Measurements from ENCODE around the gene RPL7A. TPM values are rescaled to one million over a fixed set of nuclear protein-coding genes. Genes with fewer than 3 reads are reported as not detected.
"Not testable (repeated sequence)": the region's sequence is repeated elsewhere in the genome, so short reads cannot be mapped to it uniquely, and the experiment has no call there.

Gene RPL7A
- total RNA-seq, 6 experiments from 2014 or later, result 529 to 851 (median 616) TPM

- DNase-seq, result peak in 1 of 3 donors; percentile 31
- no peak for TF ChIP-seq POLR2A (IDR thresholded peaks at IDR 0.05)
- TF ChIP-seq, protein P1, sequence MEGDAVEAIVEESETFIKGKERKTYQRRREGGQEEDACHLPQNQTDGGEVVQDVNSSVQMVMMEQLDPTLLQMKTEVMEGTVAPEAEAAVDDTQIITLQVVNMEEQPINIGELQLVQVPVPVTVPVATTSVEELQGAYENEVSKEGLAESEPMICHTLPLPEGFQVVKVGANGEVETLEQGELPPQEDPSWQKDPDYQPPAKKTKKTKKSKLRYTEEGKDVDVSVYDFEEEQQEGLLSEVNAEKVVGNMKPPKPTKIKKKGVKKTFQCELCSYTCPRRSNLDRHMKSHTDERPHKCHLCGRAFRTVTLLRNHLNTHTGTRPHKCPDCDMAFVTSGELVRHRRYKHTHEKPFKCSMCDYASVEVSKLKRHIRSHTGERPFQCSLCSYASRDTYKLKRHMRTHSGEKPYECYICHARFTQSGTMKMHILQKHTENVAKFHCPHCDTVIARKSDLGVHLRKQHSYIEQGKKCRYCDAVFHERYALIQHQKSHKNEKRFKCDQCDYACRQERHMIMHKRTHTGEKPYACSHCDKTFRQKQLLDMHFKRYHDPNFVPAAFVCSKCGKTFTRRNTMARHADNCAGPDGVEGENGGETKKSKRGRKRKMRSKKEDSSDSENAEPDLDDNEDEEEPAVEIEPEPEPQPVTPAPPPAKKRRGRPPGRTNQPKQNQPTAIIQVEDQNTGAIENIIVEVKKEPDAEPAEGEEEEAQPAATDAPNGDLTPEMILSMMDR (IDR thresholded peaks at IDR 0.05), result no peak
- Histone ChIP-seq H3K27ac (no peak overlapping the region), H3K4me3 (no peak overlapping the region), H3K27me3 (no peaks in the 10 kb centered on the region), H3K4me1 (no peaks in the 10 kb centered on the region), H3K9me3 (no peaks in the 10 kb centered on the region), H3K36me3 (no peaks in the 10 kb centered on the region)
- intact Hi-C loops (cut with DNase I), result loop anchor here in 1 of 2 donors (5.0 kb wide), 1 partner anchor 836 kb away; no protein-coding TSS in a partner anchor
- no peak for ATAC-seq
- WGBS (ENCODE audit: insufficient coverage, low coverage, low lambda C conversion rate, missing lambda C conversion rate), result 77% methylated on average over 12 of the region's 13 CpGs
Observed at GRCh38 chr9:133321411-133321935, 26.5 kb upstream of the RPL7A start.

- intact Hi-C loops (cut with DNase I), result loop anchor here in 1 of 2 donors (5.0 kb wide), 1 partner anchor 835 kb away; no protein-coding TSS in a partner anchor
- Histone ChIP-seq H3K9me3 (no peaks in the 10 kb centered on the region), H3K4me3 (no peak overlapping the region), H3K36me3 (no peaks in the 10 kb centered on the region), H3K4me1 (no peaks in the 10 kb centered on the region), H3K27me3 (no peaks in the 10 kb centered on the region), H3K27ac (no peak overlapping the region)
- 70% methylated on average over 6 of the region's 14 CpGs for WGBS (ENCODE audit: insufficient coverage, low coverage, low lambda C conversion rate, missing lambda C conversion rate)
- ATAC-seq (no peak), DNase-seq (no peak)
- TF ChIP-seq, protein P1 (IDR thresholded peaks at IDR 0.05), result no peak
- TF ChIP-seq POLR2A (IDR thresholded peaks at IDR 0.05), result no peak
Observed at GRCh38 chr9:133322701-133323100, 25.3 kb upstream of the RPL7A start.

DNA sequence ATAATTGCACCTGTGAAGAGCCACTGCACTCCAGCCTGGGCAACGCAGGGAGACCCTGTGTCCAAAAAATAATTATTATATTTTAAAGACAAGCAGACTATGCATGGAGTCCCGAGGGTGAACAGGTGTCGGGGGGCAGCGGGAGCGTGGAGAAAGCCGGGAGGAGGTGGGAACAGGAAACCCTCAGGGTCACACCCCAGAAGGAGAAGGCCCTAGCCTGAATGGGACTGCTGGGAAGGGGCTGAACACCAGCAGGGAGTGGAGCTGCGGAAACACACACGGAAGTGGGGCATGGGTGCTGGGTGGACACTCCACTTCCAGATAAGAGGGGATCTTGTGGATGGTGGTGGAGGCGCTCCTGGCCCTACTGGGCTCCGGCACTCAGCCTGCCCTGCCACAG, 24.8 kb upstream of the RPL7A start:
- Histone ChIP-seq H3K9me3 (no peaks in the 10 kb centered on the region), H3K36me3 (no peaks in the 10 kb centered on the region), H3K4me1 (no peaks in the 10 kb centered on the region), H3K27ac (no peak overlapping the region), H3K27me3 (no peaks in the 10 kb centered on the region), H3K4me3 (no peak overlapping the region)
- 87% methylated on average over 4 of the region's 10 CpGs for WGBS (ENCODE audit: insufficient coverage, low coverage, low lambda C conversion rate, missing lambda C conversion rate)
- ATAC-seq (no peak), DNase-seq (peak in 1 of 3 donors; percentile 8)
- TF ChIP-seq POLR2A (IDR thresholded peaks at IDR 0.05), result no peak
- TF ChIP-seq, protein P1 (IDR thresholded peaks at IDR 0.05), result no peak
- intact Hi-C loops (cut with DNase I), result loop anchor here in 1 of 2 donors (5.0 kb wide), 1 partner anchor 834 kb away; no protein-coding TSS in a partner anchor

DNA sequence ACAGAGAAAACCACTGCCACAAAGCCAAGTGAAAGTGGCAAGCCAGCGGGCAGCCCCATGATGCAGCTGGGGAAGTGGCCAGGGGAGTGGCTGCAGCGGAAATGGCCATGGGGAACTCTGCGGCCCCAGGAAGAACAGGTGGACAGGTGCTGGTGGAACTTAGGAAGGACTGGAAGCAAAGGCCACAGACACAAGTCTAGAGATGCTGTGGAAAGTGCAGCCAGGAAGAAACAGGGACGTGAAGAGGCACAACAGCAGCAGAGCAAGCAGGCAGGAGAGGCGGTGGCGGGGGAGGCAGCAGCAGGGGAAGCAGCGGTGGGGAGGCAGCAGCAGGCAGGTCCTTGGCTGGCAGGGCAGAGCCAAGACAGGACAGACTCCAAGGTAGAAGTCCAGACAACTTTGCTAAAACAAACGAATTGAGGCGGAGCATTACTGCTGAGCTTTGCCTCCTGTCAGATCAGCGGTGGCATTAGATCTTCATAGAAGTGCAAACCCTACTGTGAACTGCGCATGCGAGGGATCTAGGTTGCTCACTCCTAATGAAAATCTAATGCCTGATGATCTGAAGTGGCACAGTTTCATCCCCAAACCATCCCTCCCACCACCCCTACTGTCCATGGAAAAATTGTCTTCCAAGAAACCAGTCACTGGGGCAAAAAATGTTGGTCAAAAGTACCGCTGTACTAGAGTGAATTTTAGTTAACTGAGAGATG, 23.9 kb upstream of the RPL7A start:
- no peaks in the 10 kb centered on the region for H3K9me3 ChIP-seq
- intact Hi-C loops (cut with DNase I), result loop anchor here in 1 of 2 donors (5.0 kb wide), 1 partner anchor 833 kb away; no protein-coding TSS in a partner anchor
- ATAC-seq (no peak), DNase-seq (peak in 1 of 3 donors; percentile 29)
- no peaks in the 10 kb centered on the region for H3K36me3 ChIP-seq
- no peak overlapping the region for H3K4me3 ChIP-seq
- no peaks in the 10 kb centered on the region for H3K27me3 ChIP-seq
- H3K27ac ChIP-seq, result no peak overlapping the region
- 63% methylated on average over 9 of the region's 13 CpGs for WGBS (ENCODE audit: insufficient coverage, low coverage, low lambda C conversion rate, missing lambda C conversion rate)
- no peaks in the 10 kb centered on the region for H3K4me1 ChIP-seq
- no peak for TF ChIP-seq POLR2A (IDR thresholded peaks at IDR 0.05)
- TF ChIP-seq, protein P1 (IDR thresholded peaks at IDR 0.05), result no peak

GRCh38 chr9:133327021-133327420, 21.0 kb upstream of the RPL7A start:
- H3K27ac ChIP-seq; H3K27me3 ChIP-seq; H3K4me1 ChIP-seq; intact Hi-C loops (cut with DNase I); ATAC-seq; H3K9me3 ChIP-seq; H3K4me3 ChIP-seq: not testable (repeated sequence)
- DNase-seq, result peak in 1 of 3 donors; percentile 3
- H3K36me3 ChIP-seq, result peaks cover 0 to 21% (median 7%) of the 10 kb centered on the region in 4 donors
- WGBS (ENCODE audit: insufficient coverage, low coverage, low lambda C conversion rate, missing lambda C conversion rate), result 89% methylated on average over 3 of the region's 6 CpGs
